Activated naive CD8-positive, alpha-beta T cell treated with anti-CD3 and anti-CD28 coated beads for 36 hours (primary cell): ENCODE results near the gene LIME1. TPM values are rescaled to one million over a fixed set of nuclear protein-coding genes. Genes with fewer than 3 reads are reported as not detected.
A peak's percentile ranks its signal among the peaks of the same experiment; 100 is the strongest.

Experiments used
- DNase-seq: peaks from one replicate; pipeline ENCODE4 v3.0.0; 2021
- H3K27ac Mint-ChIP-seq: one replicate; pipeline ENCODE4 v1.8.0; 2022; ENCODE audit warnings: mild to moderate bottlenecking, moderate library complexity, mixed read lengths
- H3K27me3 Mint-ChIP-seq: one replicate; pipeline ENCODE4 v1.8.0; 2022; ENCODE audit warnings: mild to moderate bottlenecking, mixed read lengths
- H3K36me3 Mint-ChIP-seq: one replicate; pipeline ENCODE4 v1.8.0; 2021; ENCODE audit warnings: mild to moderate bottlenecking, mixed read lengths
- H3K4me1 Mint-ChIP-seq: one replicate; pipeline ENCODE4 v1.8.0; 2021; ENCODE audit warnings: mixed read lengths
- H3K4me3 Mint-ChIP-seq: one replicate; pipeline ENCODE4 v1.8.0; 2022; ENCODE audit warnings: mild to moderate bottlenecking, moderate library complexity, mixed read lengths
- H3K9me3 Mint-ChIP-seq: one replicate; pipeline ENCODE4 v1.8.0; 2022; ENCODE audit warnings: mixed read lengths
- total RNA-seq, 2 experiments: library from RNA; stranded (reverse); gene quantifications; one replicate each; pipeline ENCODE4 v1.2.3, GENCODE V29; 2021

Gene LIME1
- total RNA-seq = 10 to 100 TPM in 1 of 2 experiments, 1 to 10 TPM in 1; 9.3 to 12.2 TPM

DNA sequence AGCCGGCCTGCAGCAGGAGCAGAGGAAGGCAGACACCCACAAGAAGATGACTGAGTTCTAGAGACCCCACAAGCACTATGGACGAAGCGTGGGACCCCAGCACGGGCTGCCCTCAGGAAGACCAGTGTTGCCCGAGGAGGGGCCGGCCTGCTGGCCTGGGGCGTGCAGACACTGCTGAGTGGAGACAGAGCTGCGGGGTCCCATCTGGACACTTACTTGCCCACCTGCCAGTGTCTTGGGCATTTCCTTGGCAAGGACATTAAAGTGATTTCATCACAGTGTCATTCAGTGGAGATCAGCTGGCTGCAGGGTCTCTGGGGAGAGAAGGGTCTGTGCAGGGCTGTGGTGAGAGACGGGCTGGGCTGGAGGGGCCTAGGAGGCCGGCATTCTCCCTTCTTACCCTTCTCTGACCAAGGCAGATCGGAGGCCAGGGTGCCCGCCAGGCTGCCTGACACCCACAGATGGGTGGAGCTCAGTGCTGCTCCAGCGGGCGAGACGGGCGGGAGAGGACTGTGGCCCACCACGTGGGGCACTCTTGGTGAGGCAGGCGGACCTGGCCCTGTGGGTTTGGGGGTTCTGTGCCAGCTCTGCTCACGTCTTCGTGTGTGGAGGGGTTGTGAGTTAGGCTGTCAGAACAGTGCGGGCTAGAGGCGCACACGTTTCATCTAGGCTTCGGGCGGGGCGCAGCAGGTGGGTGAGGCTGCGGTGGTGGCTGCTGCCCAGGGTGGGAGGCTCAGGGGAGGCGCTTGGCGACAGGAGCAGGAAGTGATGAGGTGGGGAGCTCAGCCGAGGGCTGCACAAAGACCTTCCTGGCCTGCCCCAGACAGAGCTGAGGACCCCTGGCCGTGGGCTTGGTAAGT, at the start of gene LIME1:
Gene LIME1, plus strand, starts transcription at position 806 of the 860 bp plus-strand sequence. CDS start 886 bp downstream, outside the sequence.
- Mint-ChIP-seq H3K9me3 (no peaks in the 10 kb centered on the region), H3K27me3 (no peaks in the 10 kb centered on the region), H3K36me3 (peaks cover 8% of the 10 kb centered on the region), H3K27ac (peak within 1 kb of the TSS; percentile 60), H3K4me1 (peaks cover 23% of the 10 kb centered on the region), H3K4me3 (peak within 1 kb of the TSS; percentile 66)
- DNase-seq = peak; percentile 77

GRCh38 chr20:63687419-63688178, 48.9 kb upstream of the LIME1 start:
- Mint-ChIP-seq H3K4me1 (peaks cover 3% of the 10 kb centered on the region), H3K27me3 (no peaks in the 10 kb centered on the region), H3K27ac (no peak overlapping the region)

DNA sequence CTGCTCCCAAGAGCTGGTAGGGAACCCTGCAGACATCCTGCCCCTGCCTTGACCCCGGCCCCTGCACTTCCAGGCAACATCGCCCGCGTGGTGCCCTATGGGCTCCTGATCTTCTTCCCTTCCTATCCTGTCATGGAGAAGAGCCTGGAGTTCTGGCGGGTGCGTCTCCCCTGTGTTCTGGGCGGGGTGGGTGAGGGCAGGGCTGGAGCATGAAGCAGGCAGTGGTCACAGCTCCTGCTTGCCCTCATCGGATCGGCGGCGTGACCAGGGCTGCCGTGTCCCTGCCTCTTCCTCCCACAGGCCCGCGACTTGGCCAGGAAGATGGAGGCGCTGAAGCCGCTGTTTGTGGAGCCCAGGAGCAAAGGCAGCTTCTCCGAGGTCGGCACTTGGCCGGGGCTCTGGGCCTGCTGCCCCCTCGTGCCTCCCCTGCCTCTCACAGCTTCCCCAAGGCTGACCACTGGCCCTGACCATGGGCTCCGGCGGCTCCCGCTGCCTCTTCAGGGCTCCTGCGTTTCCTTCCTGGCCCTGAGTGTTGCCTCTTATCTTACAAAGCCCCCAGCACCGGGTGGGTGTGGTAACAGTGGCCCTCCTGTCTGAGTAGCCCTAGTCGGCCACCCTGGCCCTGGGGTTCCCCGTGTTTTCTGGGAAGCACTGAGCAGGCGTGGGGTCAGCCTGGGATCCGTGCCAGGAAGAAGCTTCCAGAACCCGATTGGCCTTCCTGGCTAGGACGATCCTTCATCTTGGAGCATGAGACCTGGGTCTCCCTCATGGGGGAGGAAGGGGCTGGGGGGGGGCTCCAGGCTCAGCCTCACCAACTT, 48.0 kb upstream of the LIME1 start:
- Mint-ChIP-seq H3K27me3 (no peaks in the 10 kb centered on the region), H3K9me3 (no peaks in the 10 kb centered on the region), H3K27ac (no peak overlapping the region), H3K36me3 (peaks cover 7% of the 10 kb centered on the region), H3K4me3 (no peak overlapping the region), H3K4me1 (peaks cover 2% of the 10 kb centered on the region)
- DNase-seq = no peak

More at GRCh38 chr20:63687419-63688178, 48.9 kb upstream of the LIME1 start:
- H3K36me3 Mint-ChIP-seq = peaks cover 7% of the 10 kb centered on the region
- DNase-seq = no peak
- H3K4me3 Mint-ChIP-seq = no peak overlapping the region
- H3K9me3 Mint-ChIP-seq = no peaks in the 10 kb centered on the region

- H3K27me3 Mint-ChIP-seq = peaks cover 3% of the 10 kb centered on the region
- H3K27ac Mint-ChIP-seq = no peak overlapping the region
- peaks cover 6% of the 10 kb centered on the region for H3K4me1 Mint-ChIP-seq
- DNase-seq = no peak
- H3K4me3 Mint-ChIP-seq = no peak overlapping the region
- H3K36me3 Mint-ChIP-seq = peaks cover 9% of the 10 kb centered on the region
- H3K9me3 Mint-ChIP-seq = no peaks in the 10 kb centered on the region
Observed at GRCh38 chr20:63689046-63690002, 47.1 kb upstream of the LIME1 start.

DNA sequence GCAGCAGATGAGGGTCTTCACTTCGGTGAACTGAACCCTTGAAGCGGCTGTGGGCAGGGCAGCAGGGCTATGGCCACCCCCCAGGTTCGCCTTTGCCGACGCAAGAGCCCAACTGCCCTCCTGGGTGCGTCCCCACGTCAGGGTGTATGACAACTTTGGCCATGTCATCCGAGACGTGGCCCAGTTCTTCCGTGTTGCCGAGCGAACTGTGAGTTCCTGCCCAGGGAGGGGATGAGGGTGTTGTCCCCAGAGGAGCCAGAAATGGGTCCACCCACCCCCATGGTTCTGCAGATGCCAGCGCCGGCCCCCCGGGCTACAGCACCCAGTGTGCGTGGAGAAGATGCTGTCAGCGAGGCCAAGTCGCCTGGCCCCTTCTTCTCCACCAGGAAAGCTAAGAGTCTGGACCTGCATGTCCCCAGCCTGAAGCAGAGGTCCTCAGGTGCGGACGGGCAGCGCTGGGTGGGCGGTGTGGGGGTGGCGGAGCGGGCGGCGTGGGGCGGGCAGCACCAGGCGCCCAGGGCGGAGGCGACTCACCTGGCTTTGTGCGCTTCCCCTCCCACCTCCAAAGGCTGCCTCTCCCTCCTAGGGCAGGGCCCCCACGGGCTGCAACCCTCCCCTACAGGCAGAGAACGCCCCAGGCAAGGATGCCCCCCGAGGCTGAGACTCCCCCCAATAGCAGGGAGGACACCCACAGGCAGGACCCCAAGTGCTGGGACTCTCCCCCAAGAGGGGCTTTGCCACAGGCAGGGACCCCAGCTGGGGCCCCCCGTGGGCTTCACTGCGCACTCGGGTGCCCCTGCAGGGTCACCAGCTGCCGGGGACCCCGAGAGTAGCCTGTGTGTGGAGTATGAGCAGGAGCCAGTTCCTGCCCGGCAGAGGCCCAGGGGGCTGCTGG, 46.2 kb upstream of the LIME1 start:
- no peak for DNase-seq
- Mint-ChIP-seq H3K9me3 (no peaks in the 10 kb centered on the region), H3K4me3 (no peak overlapping the region), H3K27ac (no peak overlapping the region), H3K27me3 (peaks cover 3% of the 10 kb centered on the region), H3K4me1 (peaks cover 6% of the 10 kb centered on the region), H3K36me3 (peaks cover 9% of the 10 kb centered on the region)

DNA sequence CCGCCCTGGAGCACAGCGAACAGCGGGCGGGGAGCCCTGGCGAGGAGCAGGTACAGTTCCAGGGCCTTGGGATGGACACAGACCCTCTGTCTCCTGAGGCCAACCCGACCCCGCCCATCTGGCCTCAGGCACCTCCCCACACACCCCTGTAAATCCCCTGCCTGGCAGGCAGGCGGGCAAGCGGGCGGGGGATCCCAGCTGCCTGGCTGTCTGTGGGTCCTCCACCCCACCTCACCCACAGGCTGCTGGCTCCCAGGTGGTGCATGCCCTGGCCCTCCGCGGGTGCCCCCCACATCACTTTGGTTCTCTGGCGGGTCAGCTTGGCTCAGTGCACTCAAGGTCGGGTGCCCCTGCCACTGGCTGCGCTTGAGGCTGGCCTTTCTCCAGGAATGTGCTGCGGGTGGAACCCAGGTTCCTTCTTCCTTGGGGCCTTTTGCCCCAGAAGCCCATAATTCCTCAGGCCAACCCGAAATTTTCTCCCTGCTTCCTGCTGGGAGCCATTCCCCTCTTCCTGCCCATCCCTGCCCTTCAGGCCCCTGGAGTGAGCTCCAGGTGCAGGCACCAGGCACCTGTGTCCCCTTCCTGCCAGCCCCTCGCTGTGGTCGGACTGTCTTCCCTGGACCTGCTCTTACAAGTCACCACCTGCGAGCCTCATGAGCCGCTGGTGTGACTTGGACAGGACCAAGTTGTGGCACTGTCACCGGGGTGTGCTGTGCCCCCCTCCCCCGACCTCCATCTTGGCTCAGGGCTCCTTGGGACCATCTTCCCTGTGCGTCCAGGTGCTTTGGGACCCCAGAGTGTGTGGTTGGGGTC, 45.4 kb upstream of the LIME1 start:
- H3K27me3 Mint-ChIP-seq = peaks cover 3% of the 10 kb centered on the region
- DNase-seq = no peak
- H3K4me1 Mint-ChIP-seq = peaks cover 6% of the 10 kb centered on the region
- peaks cover 9% of the 10 kb centered on the region for H3K36me3 Mint-ChIP-seq
- H3K4me3 Mint-ChIP-seq = no peak overlapping the region
- H3K9me3 Mint-ChIP-seq = no peaks in the 10 kb centered on the region
- H3K27ac Mint-ChIP-seq = no peak overlapping the region

- Mint-ChIP-seq H3K4me1 (peaks cover 6% of the 10 kb centered on the region), H3K9me3 (no peaks in the 10 kb centered on the region), H3K4me3 (no peak overlapping the region), H3K27ac (no peak overlapping the region), H3K27me3 (peaks cover 3% of the 10 kb centered on the region), H3K36me3 (peaks cover 9% of the 10 kb centered on the region)
- no peak for DNase-seq
Observed at GRCh38 chr20:63691711-63692435, 44.6 kb upstream of the LIME1 start.

DNA sequence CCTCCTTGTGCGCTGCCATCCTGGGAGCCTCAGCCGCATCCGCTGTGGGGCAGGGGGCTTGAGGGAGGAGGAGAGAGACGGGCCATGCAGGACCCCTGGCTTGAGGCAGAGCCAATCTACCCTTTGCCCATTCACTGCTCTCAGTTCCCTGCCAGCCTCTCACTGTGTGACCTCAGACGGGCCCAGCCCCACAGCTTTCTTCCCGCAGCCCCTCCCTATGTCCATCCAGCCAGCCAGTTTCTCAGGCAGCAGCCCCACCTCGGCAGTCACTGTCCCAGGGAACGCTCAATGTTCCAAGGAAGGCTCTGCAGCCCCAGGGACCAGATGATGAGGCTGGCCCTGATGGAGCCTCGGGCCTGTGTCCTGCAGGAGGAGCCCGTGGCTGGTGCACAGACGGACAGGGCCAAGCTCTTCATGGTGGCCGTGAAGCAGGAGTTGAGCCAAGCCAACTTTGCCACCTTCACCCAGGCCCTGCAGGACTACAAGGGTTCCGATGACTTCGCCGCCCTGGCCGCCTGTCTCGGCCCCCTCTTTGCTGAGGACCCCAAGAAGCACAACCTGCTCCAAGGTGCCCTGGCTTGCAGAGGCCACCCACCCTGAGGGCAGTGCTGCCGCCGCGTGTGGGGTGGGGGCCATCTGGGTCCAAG, 43.9 kb upstream of the LIME1 start:
- Mint-ChIP-seq H3K27me3 (peaks cover 3% of the 10 kb centered on the region), H3K4me1 (peaks cover 8% of the 10 kb centered on the region), H3K27ac (no peak overlapping the region), H3K4me3 (no peak overlapping the region), H3K9me3 (no peaks in the 10 kb centered on the region), H3K36me3 (peaks cover 9% of the 10 kb centered on the region)
- no peak for DNase-seq

- Mint-ChIP-seq H3K27me3 (peaks cover 3% of the 10 kb centered on the region), H3K4me1 (peaks cover 8% of the 10 kb centered on the region), H3K27ac (no peak overlapping the region), H3K36me3 (peaks cover 9% of the 10 kb centered on the region), H3K9me3 (no peaks in the 10 kb centered on the region), H3K4me3 (no peak overlapping the region)
- no peak for DNase-seq
Observed at GRCh38 chr20:63693083-63693732, 43.3 kb upstream of the LIME1 start.

DNA sequence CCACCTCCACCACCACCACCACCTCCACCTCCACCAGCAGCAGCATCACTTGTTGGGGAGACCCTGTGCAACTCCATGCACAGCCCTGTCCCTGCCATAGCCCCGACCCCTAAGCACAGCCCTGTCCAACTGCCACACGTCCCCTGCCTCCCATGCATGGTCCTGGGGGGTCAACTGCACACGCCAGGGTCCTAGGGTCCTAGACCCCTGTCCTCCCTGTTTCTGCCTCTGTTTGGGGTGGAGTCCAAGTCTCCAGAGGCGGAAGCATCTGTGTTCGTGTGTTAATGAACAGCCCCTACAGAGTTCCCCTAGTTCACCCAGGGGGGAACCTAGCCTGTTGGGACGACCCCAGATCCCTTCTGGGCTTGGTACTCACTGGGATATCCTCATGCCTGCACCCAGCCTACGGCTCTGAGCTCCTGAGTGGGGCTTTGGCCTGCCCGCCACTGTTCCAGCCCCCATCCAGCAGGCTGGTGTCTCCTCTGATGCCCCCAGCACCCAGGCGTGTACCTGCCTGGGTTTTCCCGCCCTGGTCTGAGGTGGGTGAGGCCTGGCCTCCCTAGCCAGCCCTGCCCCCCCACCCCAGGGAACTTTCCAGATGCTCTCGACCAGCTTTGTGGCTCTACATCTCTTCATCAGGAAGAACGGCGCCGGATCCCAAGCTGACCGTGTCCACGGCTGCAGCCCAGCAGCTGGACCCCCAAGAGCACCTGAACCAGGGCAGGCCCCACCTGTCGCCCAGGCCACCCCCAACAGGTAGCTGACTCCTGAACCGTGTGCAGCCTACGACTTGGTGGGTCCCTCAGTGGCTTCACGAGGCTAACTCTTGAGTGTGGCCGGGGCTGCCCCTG, 42.5 kb upstream of the LIME1 start:
- Mint-ChIP-seq H3K4me3 (peak overlapping the region; percentile 48), H3K27ac (peak overlapping the region; percentile 77), H3K9me3 (no peaks in the 10 kb centered on the region), H3K36me3 (peaks cover 9% of the 10 kb centered on the region), H3K27me3 (peaks cover 3% of the 10 kb centered on the region), H3K4me1 (peaks cover 11% of the 10 kb centered on the region)
- DNase-seq = no peak
